Measurements from ENCODE around the gene BRD3OS. TPM values are rescaled to one million over a fixed set of nuclear protein-coding genes. Genes with fewer than 3 reads are reported as not detected.
A peak's percentile ranks its signal among the peaks of the same experiment; 100 is the strongest.

The BRD3OS gene
- total and polyA plus RNA-seq, 10 of the 15 experiments (the other 5 are each of a cell fraction or from before 2014, with no cell fraction given), result 2.1 to 13.7 (median 10.7) TPM

GRCh38 chr9:133992780-133993634 is 32.3 kb upstream of the BRD3OS start (continued):
- TF ChIP-seq HDAC2 (IDR thresholded peaks at IDR 0.05) (no peak), LARP7 (IDR thresholded peaks at IDR 0.05) (no peak), PKNOX1 (IDR thresholded peaks at IDR 0.05) (no peak), NRF1 (conservative IDR thresholded peaks at IDR 0.05; ENCODE audit: low read depth, low read length) (no peak), HCFC1 (IDR thresholded peaks at IDR 0.05; ENCODE audit: low read length) (no peak), ZBED1 (IDR thresholded peaks at IDR 0.05; ENCODE audit: borderline replicate concordance) (no peak), GABPA (IDR thresholded peaks at IDR 0.05; ENCODE audit: low read depth) (no peak), EGR1 (IDR thresholded peaks at IDR 0.05; ENCODE audit: borderline replicate concordance in 1 of 2, low read depth in 2 of 2, low read length in 2 of 2) (peak in 1 of 2 experiments; percentile 76; a peak in 2 of 3 replicates), NR2C2 (IDR thresholded peaks at IDR 0.05; ENCODE audit: borderline replicate concordance, control insufficient read depth, insufficient read length, low read depth) (no peak), IRF3 (IDR thresholded peaks at IDR 0.05) (no peak), YY1 (IDR thresholded peaks at IDR 0.05; ENCODE audit: low read depth, low read length) (no peak), POLR2AphosphoS2 (IDR thresholded peaks at IDR 0.05; ENCODE audit: low read depth, low read length) (no peak), ATF7 (IDR thresholded peaks at IDR 0.05; ENCODE audit: low read depth) (no peak), FOS (IDR thresholded peaks at IDR 0.05; ENCODE audit: borderline replicate concordance, extremely low read depth, insufficient read length) (no peak), TCF7 (IDR thresholded peaks at IDR 0.05; ENCODE audit: borderline replicate concordance) (no peak), RELB (IDR thresholded peaks at IDR 0.05; ENCODE audit: low read depth) (0 out of 2 replicates have a peak, but pooled peaks have one; percentile 31), ETV6 (conservative IDR thresholded peaks at IDR 0.05 in 1 of 2, IDR thresholded peaks at IDR 0.05 in 1 of 2; ENCODE audit: borderline replicate concordance in 1 of 2, low read depth in 1 of 2) (no peak), HDAC6 (IDR thresholded peaks at IDR 0.05; ENCODE audit: unreplicated experiment) (no peak), E4F1 (IDR thresholded peaks at IDR 0.05; ENCODE audit: borderline replicate concordance, partially characterized antibody) (no peak), ZNF207 (IDR thresholded peaks at IDR 0.05; ENCODE audit: borderline replicate concordance) (no peak), STAT3 (IDR thresholded peaks at IDR 0.05; ENCODE audit: low read depth, low read length) (no peak)
- TF ChIP-seq, protein P1, sequence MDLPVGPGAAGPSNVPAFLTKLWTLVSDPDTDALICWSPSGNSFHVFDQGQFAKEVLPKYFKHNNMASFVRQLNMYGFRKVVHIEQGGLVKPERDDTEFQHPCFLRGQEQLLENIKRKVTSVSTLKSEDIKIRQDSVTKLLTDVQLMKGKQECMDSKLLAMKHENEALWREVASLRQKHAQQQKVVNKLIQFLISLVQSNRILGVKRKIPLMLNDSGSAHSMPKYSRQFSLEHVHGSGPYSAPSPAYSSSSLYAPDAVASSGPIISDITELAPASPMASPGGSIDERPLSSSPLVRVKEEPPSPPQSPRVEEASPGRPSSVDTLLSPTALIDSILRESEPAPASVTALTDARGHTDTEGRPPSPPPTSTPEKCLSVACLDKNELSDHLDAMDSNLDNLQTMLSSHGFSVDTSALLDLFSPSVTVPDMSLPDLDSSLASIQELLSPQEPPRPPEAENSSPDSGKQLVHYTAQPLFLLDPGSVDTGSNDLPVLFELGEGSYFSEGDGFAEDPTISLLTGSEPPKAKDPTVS (IDR thresholded peaks at IDR 0.05; ENCODE audit: low read depth, low read length), result no peak

Data from GM12878 (cell line).